MM.1S (cell line): ENCODE data around the gene GIPR.

ENCODE experiments used
- DNase-seq: peaks from one replicate; pipeline ENCODE4 v3.0.0-alpha.2; 2015
- H2AFZ ChIP-seq: fragments of 300-600 bp; sonication (generic); 2 replicates; pipeline ENCODE4 v1.6.0; 2016; ENCODE audit warnings: antibody characterized with exemption, low read length
- H3F3A ChIP-seq: fragments of 300-600 bp; sonication (generic); 2 replicates; pipeline ENCODE4 v1.6.1; 2016; ENCODE audit warnings: mild to moderate bottlenecking, antibody characterized with exemption, low read length, moderate library complexity, mixed read lengths; ENCODE audit not compliant: insufficient read depth
- H3K27ac ChIP-seq: fragments of 300-600 bp; sonication (generic); 2 replicates; pipeline ENCODE4 v1.5.1; 2016; ENCODE audit warnings: mild to moderate bottlenecking, low read length
- H3K27me3 ChIP-seq: fragments of 300-600 bp; sonication (generic); replicated peaks from 2 replicates; pipeline ENCODE4 v1.6.0; 2016; ENCODE audit warnings: low read length; ENCODE audit not compliant: insufficient read depth
- H3K36me3 ChIP-seq: fragments of 300-600 bp; sonication (generic); replicated peaks from 2 replicates; pipeline ENCODE4 v1.6.1; 2016; ENCODE audit warnings: mild to moderate bottlenecking, low read length, mixed read lengths; ENCODE audit not compliant: insufficient read depth
- H3K4me1 ChIP-seq: fragments of 300-600 bp; sonication (generic); 2 replicates; pipeline ENCODE4 v1.6.1; 2016; ENCODE audit warnings: low read length, mixed read lengths
- H3K4me2 ChIP-seq: fragments of 300-600 bp; sonication (generic); 2 replicates; pipeline ENCODE4 v1.6.0; 2016; ENCODE audit warnings: low read depth, low read length
- H3K4me3 ChIP-seq: fragments of 300-600 bp; sonication (generic); 2 replicates; pipeline ENCODE4 v1.5.1; 2016; ENCODE audit warnings: low read length, mixed read lengths
- H3K79me2 ChIP-seq: fragments of 300-600 bp; sonication (generic); 2 replicates; pipeline ENCODE4 v1.6.1; 2016; ENCODE audit warnings: mixed run types, low read length, mixed read lengths
- H3K9ac ChIP-seq: fragments of 300-600 bp; sonication (generic); 2 replicates; pipeline ENCODE4 v1.6.1; 2016; ENCODE audit warnings: low read length, mixed read lengths
- H3K9me2 ChIP-seq: fragments of 300-600 bp; sonication (generic); replicated peaks from 2 replicates; pipeline ENCODE4 v1.6.1; 2016; ENCODE audit warnings: mild to moderate bottlenecking, low read length, mixed read lengths; ENCODE audit not compliant: insufficient read depth
- H3K9me3 ChIP-seq: fragments of 300-600 bp; sonication (generic); replicated peaks from 2 replicates; pipeline ENCODE4 v1.6.1; 2016; ENCODE audit warnings: mild to moderate bottlenecking, low read length, mixed read lengths; ENCODE audit not compliant: insufficient read depth
- H4K20me1 ChIP-seq: fragments of 300-600 bp; sonication (generic); 2 replicates; pipeline ENCODE4 v1.6.1; 2016; ENCODE audit warnings: mild to moderate bottlenecking, low read length, moderate library complexity, mixed read lengths; ENCODE audit not compliant: insufficient read depth
- CTCF ChIP-seq: fragments of 300-600 bp; sonication (generic); IDR thresholded peaks from 2 replicates; pipeline ENCODE4 v1.5.1; 2016; ENCODE audit warnings: antibody characterized with exemption, low read length, mixed read lengths
- EZH2 ChIP-seq: fragments of 300-600 bp; sonication (generic); optimal IDR thresholded peaks from 2 replicates; pipeline ENCODE3; 2017; ENCODE audit warnings: low read depth, mild to moderate bottlenecking, antibody characterized with exemption, low read length, mixed read lengths
- EZH2phosphoT487 ChIP-seq: fragments of 300-600 bp; sonication (generic); IDR thresholded peaks from 2 replicates; pipeline ENCODE4 v1.6.1; 2018; ENCODE audit warnings: antibody characterized with exemption, low read length

GIPR gene

GRCh38 chr19:45710356-45711130, 42.5 kb downstream of the GIPR start:
- Histone ChIP-seq H3K4me3 (no peak overlapping the region), H3K27ac (no peak overlapping the region), H3K79me2 (peaks cover 56% of the 10 kb centered on the region), H3K36me3 (no peaks in the 10 kb centered on the region), H3K27me3 (no peaks in the 10 kb centered on the region), H3K4me1 (peaks cover 6% of the 10 kb centered on the region; the same call in 1 of the 2 replicates), H3K9ac (no peak overlapping the region), H4K20me1 (no peaks in the 10 kb centered on the region), H3F3A (peaks cover 32% of the 10 kb centered on the region), H2AFZ (no peak overlapping the region), H3K9me3 (no peaks in the 10 kb centered on the region), H3K9me2 (no peaks in the 10 kb centered on the region), H3K4me2 (no peak overlapping the region)
- TF ChIP-seq EZH2phosphoT487 (no peak), EZH2 (no peak), CTCF (no peak)
- DNase-seq: no peak

GRCh38 chr19:45711851-45712698, 44.1 kb downstream of the GIPR start:
- H3K9ac ChIP-seq: no peak overlapping the region
- peaks cover 7% of the 10 kb centered on the region for H3K4me1 ChIP-seq
- no peaks in the 10 kb centered on the region for H3K9me3 ChIP-seq
- peaks cover 18% of the 10 kb centered on the region for H3F3A ChIP-seq
- no peaks in the 10 kb centered on the region for H3K27me3 ChIP-seq
- DNase-seq: no peak
- TF ChIP-seq CTCF: no peak
- no peak for TF ChIP-seq EZH2phosphoT487
- TF ChIP-seq EZH2: no peak
- H3K27ac ChIP-seq: no peak overlapping the region
- H3K9me2 ChIP-seq: no peaks in the 10 kb centered on the region
- H3K79me2 ChIP-seq: peaks cover 71% of the 10 kb centered on the region
- no peaks in the 10 kb centered on the region for H3K36me3 ChIP-seq
- no peaks in the 10 kb centered on the region for H4K20me1 ChIP-seq
- H2AFZ ChIP-seq: no peak overlapping the region
- H3K4me3 ChIP-seq: no peak overlapping the region
- H3K4me2 ChIP-seq: no peak overlapping the region

DNA sequence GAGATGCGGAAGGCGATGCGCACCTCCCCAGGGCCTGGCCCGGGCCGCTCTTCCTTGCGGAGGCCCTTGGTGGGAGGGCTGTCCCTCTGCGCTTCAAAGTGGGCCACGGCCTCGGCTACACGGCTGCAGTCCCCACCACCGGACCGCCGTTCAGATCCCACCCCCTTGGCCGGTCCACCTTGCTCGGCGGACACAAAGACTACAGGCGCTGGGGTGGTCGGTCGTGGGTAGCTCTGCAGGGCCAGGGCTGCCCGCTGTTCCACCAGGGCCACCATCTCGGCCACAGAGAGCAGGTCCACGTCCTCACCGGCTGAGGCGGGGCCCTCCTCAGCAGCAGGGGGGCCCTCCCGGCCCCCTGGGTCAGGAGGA, 44.7 kb downstream of the GIPR start:
- no peaks in the 10 kb centered on the region for H3K36me3 ChIP-seq
- no peaks in the 10 kb centered on the region for H3K27me3 ChIP-seq
- no peaks in the 10 kb centered on the region for H3K9me3 ChIP-seq
- no peak for TF ChIP-seq EZH2
- no peak for TF ChIP-seq EZH2phosphoT487
- no peak for TF ChIP-seq CTCF
- H3K27ac ChIP-seq: no peak overlapping the region
- no peak overlapping the region for H3K4me3 ChIP-seq
- H3F3A ChIP-seq: peaks cover 11% of the 10 kb centered on the region
- peaks cover 71% of the 10 kb centered on the region for H3K79me2 ChIP-seq
- no peaks in the 10 kb centered on the region for H3K9me2 ChIP-seq
- H3K4me1 ChIP-seq: peaks cover 7% of the 10 kb centered on the region
- no peak overlapping the region for H3K9ac ChIP-seq
- H3K4me2 ChIP-seq: no peak overlapping the region
- H4K20me1 ChIP-seq: no peaks in the 10 kb centered on the region
- H2AFZ ChIP-seq: no peak overlapping the region
- no peak for DNase-seq
